HepG2 (cell line): Measurements from ENCODE around the gene PRCD. TPM values are rescaled to one million over a fixed set of nuclear protein-coding genes. Genes with fewer than 3 reads are reported as not detected.
A peak's percentile ranks its signal among the peaks of the same experiment; 100 is the strongest.

Experiments
- CEBPB ChIP-seq: IDR thresholded peaks from 2 replicates; pipeline ENCODE4 v1.6.1; 2011; ENCODE audit warnings: low read depth, low read length, improper control_type of control experiment, borderline replicate concordance
- DNMT3B ChIP-seq: conservative IDR thresholded peaks from 2 replicates; pipeline ENCODE4 v1.6.1; 2016; ENCODE audit warnings: missing biosample characterization, control low read depth
- FIP1L1 ChIP-seq: fragments of 200-400 bp; formaldehyde crosslinking; IDR thresholded peaks from 2 replicates; pipeline ENCODE4 v1.6.1; 2018; ENCODE audit warnings: low read depth, mild to moderate bottlenecking, low read length, moderate library complexity, borderline replicate concordance; ENCODE audit not compliant: insufficient read depth
- KAT8 ChIP-seq: IDR thresholded peaks from 2 replicates; pipeline ENCODE4 v1.6.1; 2016; ENCODE audit warnings: missing genetic modification reagents, missing compliant biosample characterization
- KIAA2018 ChIP-seq: sonication (generic); formaldehyde crosslinking; IDR thresholded peaks from 2 replicates; pipeline ENCODE4 v1.5.0; 2020; ENCODE audit warnings: mild to moderate bottlenecking, missing genetic modification reagents, borderline replicate concordance
- MIER2 ChIP-seq: IDR thresholded peaks from 2 replicates; pipeline ENCODE4 v1.6.1; 2016; ENCODE audit warnings: missing biosample characterization, missing genetic modification reagents
- NFYC ChIP-seq: IDR thresholded peaks from 2 replicates; pipeline ENCODE4 v1.6.1; 2016; ENCODE audit warnings: missing genetic modification reagents, missing compliant biosample characterization
- PPARG ChIP-seq: conservative IDR thresholded peaks from 2 replicates; pipeline ENCODE4 v1.6.1; 2016; ENCODE audit warnings: missing biosample characterization, missing genetic modification reagents
- PRDM10 ChIP-seq: sonication (generic); formaldehyde crosslinking; IDR thresholded peaks from 2 replicates; pipeline ENCODE4 v1.4.0; 2020; ENCODE audit warnings: low read depth, missing genetic modification reagents
- ZBTB49 ChIP-seq: sonication (generic); formaldehyde crosslinking; IDR thresholded peaks from 2 replicates; pipeline ENCODE4 v1.4.0; 2020; ENCODE audit warnings: missing genetic modification reagents, borderline replicate concordance
- ZNF136 ChIP-seq: sonication (generic); formaldehyde crosslinking; IDR thresholded peaks from 2 replicates; pipeline ENCODE4 v1.8.1; 2022; ENCODE audit warnings: low read depth, mild to moderate bottlenecking, moderate library complexity, missing genetic modification reagents
- ZSCAN9 ChIP-seq: IDR thresholded peaks from 2 replicates; pipeline ENCODE4 v1.6.1; 2016; ENCODE audit warnings: borderline replicate concordance
- polyA plus RNA-seq, 8 experiments: library from polyadenylated mRNA; depleted of rRNA in 3 of 8; stranded (reverse) in 7 of 8; unstranded in 1 of 8; fragments of >200 nt; fragmentation: Illumina TruSeq in 4 of 8; extraction: Trizol in 4 of 8; gene quantifications; 2 replicates each; pipeline versions ENCODE4 v1.2.1 to v1.2.3, GENCODE V29; 2011 to 2016; ENCODE audit warnings: low read depth in 4 of 8, missing spikeins in 1 of 8, mixed read lengths in 1 of 8; ENCODE audit not compliant: insufficient read depth in 1 of 8
- total RNA-seq, 5 experiments: library from RNA; depleted of rRNA; stranded (reverse); fragments of >200 nt; fragmentation: Illumina TruSeq; extraction: Trizol; gene quantifications; 2 replicates each; pipeline ENCODE4 v1.2.3, GENCODE V29; 2016; ENCODE audit warnings: low read depth in 1 of 5

The PRCD gene
- total and polyA plus RNA-seq, 2 of the 13 experiments (the other 11 are each of a cell fraction or from before 2014, with no cell fraction given): 0.51 TPM; not detected in 1

GRCh38 chr17:76567634-76568432, 28.0 kb downstream of the PRCD start (continued):
- no peak for TF ChIP-seq KIAA2018 (CRISPR knock-in tag)
- no peak for TF ChIP-seq DNMT3B (CRISPR knock-in tag)
- TF ChIP-seq ZBTB49: no peak
- TF ChIP-seq CEBPB: no peak
- TF ChIP-seq ZNF136 (CRISPR knock-in tag): no peak
- TF ChIP-seq NFYC: no peak
- TF ChIP-seq MIER2: no peak
- peak; percentile 27; the same call in 1 of the 2 replicates for TF ChIP-seq ZSCAN9
- TF ChIP-seq KAT8 (CRISPR knock-in tag): peak; percentile 44; the same call in 1 of the 2 replicates
- no peak for TF ChIP-seq FIP1L1
- no peak for TF ChIP-seq PPARG (CRISPR knock-in tag)
- no peak for TF ChIP-seq PRDM10 (CRISPR knock-in tag)
